GM23338 (cell line): ENCODE data around the gene MRPL44. TPM values are rescaled to one million over a fixed set of nuclear protein-coding genes. Genes with fewer than 3 reads are reported as not detected.

Source experiments
- ATAC-seq: fragments of 200-7000 bp; cut with Tn5 transposase; 3 replicates; pipeline ENCODE4 v1.9.1; 2020
- DNase-seq: peaks from one replicate; pipeline ENCODE4 v3.0.0-alpha.2; 2015; ENCODE audit warnings: low spot score
- H2AFZ ChIP-seq: fragments of 200-600 bp; sonication (generic); 2 replicates; pipeline ENCODE4 v1.8.0; 2016; ENCODE audit warnings: antibody characterized with exemption, mild to moderate bottlenecking, moderate library complexity
- H3F3A ChIP-seq: fragments of 200-600 bp; sonication (generic); replicated peaks from 2 replicates; pipeline ENCODE4 v1.8.0; 2017; ENCODE audit warnings: antibody characterized with exemption, mixed run types, low read depth
- H3K27ac ChIP-seq: fragments of 200-600 bp; sonication (generic); 2 replicates; pipeline ENCODE4 v1.6.1; 2016; ENCODE audit warnings: low read depth
- H3K27me3 ChIP-seq: fragments of 200-600 bp; sonication (generic); 2 replicates; pipeline ENCODE4 v1.8.0; 2016; ENCODE audit warnings: mild to moderate bottlenecking, mixed run types, moderate library complexity; ENCODE audit not compliant: insufficient read depth
- H3K36me3 ChIP-seq: fragments of 200-600 bp; sonication (generic); 2 replicates; pipeline ENCODE4 v1.8.0; 2016; ENCODE audit warnings: mild to moderate bottlenecking; ENCODE audit not compliant: insufficient read depth
- H3K4me1 ChIP-seq: fragments of 200-600 bp; sonication (generic); 2 replicates; pipeline ENCODE4 v1.8.0; 2016; ENCODE audit warnings: mild to moderate bottlenecking, moderate library complexity; ENCODE audit not compliant: insufficient read depth
- H3K4me2 ChIP-seq: fragments of 200-600 bp; sonication (generic); 2 replicates; pipeline ENCODE4 v1.7.1; 2017; ENCODE audit warnings: mixed run types
- H3K4me3 ChIP-seq: fragments of 200-600 bp; sonication (generic); 2 replicates; pipeline ENCODE4 v1.6.1; 2016; ENCODE audit warnings: mixed run types
- H3K79me2 ChIP-seq: fragments of 200-600 bp; sonication (generic); replicated peaks from 2 replicates; pipeline ENCODE4 v1.8.0; 2017; ENCODE audit warnings: mild to moderate bottlenecking; ENCODE audit not compliant: insufficient read depth
- H3K9me2 ChIP-seq: fragments of 200-600 bp; sonication (generic); 2 replicates; pipeline ENCODE4 v1.8.0; 2017; ENCODE audit not compliant: insufficient read depth
- H4K20me1 ChIP-seq: fragments of 200-600 bp; sonication (generic); replicated peaks from 2 replicates; pipeline ENCODE4 v1.8.0; 2017; ENCODE audit warnings: mild to moderate bottlenecking; ENCODE audit not compliant: insufficient read depth
- H3K27ac Mint-ChIP-seq: 2 replicates; pipeline ENCODE4 v1.8.0; 2020; ENCODE audit warnings: inconsistent platforms, mild to moderate bottlenecking, moderate library complexity, mixed read lengths
- H3K27me3 Mint-ChIP-seq: 3 replicates; pipeline ENCODE4 v1.8.0; 2022; ENCODE audit warnings: low read depth, mild to moderate bottlenecking, moderate library complexity, mixed read lengths, inconsistent platforms; ENCODE audit not compliant: insufficient read depth, poor library complexity
- H3K36me3 Mint-ChIP-seq: 3 replicates; pipeline ENCODE4 v1.8.0; 2021; ENCODE audit warnings: low read depth, mild to moderate bottlenecking, inconsistent platforms, moderate library complexity, mixed read lengths
- H3K4me1 Mint-ChIP-seq: 3 replicates; pipeline ENCODE4 v1.8.0; 2020; ENCODE audit warnings: mild to moderate bottlenecking, inconsistent platforms, mixed read lengths
- H3K4me3 Mint-ChIP-seq: 3 replicates; pipeline ENCODE4 v1.8.0; 2021; ENCODE audit warnings: moderate library complexity, mild to moderate bottlenecking, inconsistent platforms, mixed read lengths
- H3K9me3 Mint-ChIP-seq: 3 replicates; pipeline ENCODE4 v1.8.0; 2020; ENCODE audit warnings: moderate library complexity, mild to moderate bottlenecking, inconsistent platforms, mixed read lengths
- ETS1 ChIP-seq: IDR thresholded peaks from 2 replicates; pipeline ENCODE4 v1.6.1; 2016; ENCODE audit warnings: antibody characterized with exemption
- EZH2 ChIP-seq: fragments of 200-600 bp; sonication (generic); IDR thresholded peaks from one replicate; pipeline ENCODE4 v1.8.0; 2017; ENCODE audit warnings: antibody characterized with exemption, mild to moderate bottlenecking, low read depth; ENCODE audit not compliant: unreplicated experiment
- EZH2phosphoT487 ChIP-seq: fragments of 200-600 bp; sonication (generic); IDR thresholded peaks from one replicate; pipeline ENCODE4 v1.8.1; 2018; ENCODE audit warnings: antibody characterized with exemption; ENCODE audit not compliant: unreplicated experiment
- JUNB ChIP-seq: IDR thresholded peaks from one replicate; pipeline ENCODE4 v1.6.1; 2016; ENCODE audit warnings: antibody characterized with exemption; ENCODE audit not compliant: unreplicated experiment
- NANOG ChIP-seq: IDR thresholded peaks from 2 replicates; pipeline ENCODE4 v1.6.1; 2016; ENCODE audit warnings: antibody characterized with exemption, borderline replicate concordance
- STAT1 ChIP-seq: IDR thresholded peaks from one replicate; pipeline ENCODE4 v1.6.1; 2016; ENCODE audit warnings: antibody characterized with exemption; ENCODE audit not compliant: unreplicated experiment
- ZNF114 ChIP-seq: fragments of 250-450 bp; sonication (Bioruptor Pico); IDR thresholded peaks from 2 replicates; pipeline ENCODE4 v1.5.0; 2020; ENCODE audit warnings: mild to moderate bottlenecking, moderate library complexity
- ZNF331 ChIP-seq: fragments of 250-450 bp; sonication (Bioruptor Pico); IDR thresholded peaks from 2 replicates; pipeline ENCODE4 v1.5.0; 2020; ENCODE audit warnings: low read depth, mild to moderate bottlenecking, moderate library complexity
- polyA plus RNA-seq: library from polyadenylated mRNA; unstranded; fragments of >200 nt; fragmentation: Nextera tagmentation; extraction: Ambion mirVana; gene quantifications from 2 replicates; pipeline ENCODE4 v1.2.1, GENCODE V29; 2016
- total RNA-seq: library from RNA; depleted of rRNA; stranded (reverse); fragments of >200 nt; shearing (Covaris generic); gene quantifications from 2 replicates; pipeline ENCODE4 v1.2.3, GENCODE V29; 2014
- TF ChIP-seq, protein P1 (sequence below), 2 experiments: fragments of 200-600 bp in 1 of 2; sonication (generic) in 1 of 2; conservative IDR thresholded peaks; 2 replicates each; pipeline versions ENCODE4 v1.5.1 to v1.6.1; 2016 to 2017; ENCODE audit warnings: antibody characterized with exemption in 2 of 2, low read depth in 2 of 2, mild to moderate bottlenecking in 2 of 2, moderate library complexity in 1 of 2
- TF ChIP-seq, protein P2 (sequence below): fragments of 250-450 bp; sonication (Bioruptor Pico); IDR thresholded peaks from 2 replicates; pipeline ENCODE4 v1.5.0; 2020; ENCODE audit warnings: mild to moderate bottlenecking, moderate library complexity

Gene MRPL44
- total and polyA plus RNA-seq, 2 experiments from 2014 or later = 38.4 to 55.8 TPM

- no peak overlapping the region for H3K4me2 ChIP-seq
- Mint-ChIP-seq H3K36me3 (no peaks in the 10 kb centered on the region; the same call in 2 of the 3 replicates), H3K27ac (peak overlapping the region; percentile 30; the same call in 1 of the 2 replicates), H3K9me3 (no peaks in the 10 kb centered on the region), H3K4me3 (no peak overlapping the region), H3K4me1 (peaks cover 10% of the 10 kb centered on the region), H3K27me3 (peaks cover 2% of the 10 kb centered on the region)
- peak; percentile 39 for DNase-seq
- H3K27me3 ChIP-seq = no peaks in the 10 kb centered on the region
- peak; percentile 81 for ATAC-seq
- H3K79me2 ChIP-seq = no peaks in the 10 kb centered on the region
- no peak for TF ChIP-seq EZH2phosphoT487
- TF ChIP-seq, protein P1, sequence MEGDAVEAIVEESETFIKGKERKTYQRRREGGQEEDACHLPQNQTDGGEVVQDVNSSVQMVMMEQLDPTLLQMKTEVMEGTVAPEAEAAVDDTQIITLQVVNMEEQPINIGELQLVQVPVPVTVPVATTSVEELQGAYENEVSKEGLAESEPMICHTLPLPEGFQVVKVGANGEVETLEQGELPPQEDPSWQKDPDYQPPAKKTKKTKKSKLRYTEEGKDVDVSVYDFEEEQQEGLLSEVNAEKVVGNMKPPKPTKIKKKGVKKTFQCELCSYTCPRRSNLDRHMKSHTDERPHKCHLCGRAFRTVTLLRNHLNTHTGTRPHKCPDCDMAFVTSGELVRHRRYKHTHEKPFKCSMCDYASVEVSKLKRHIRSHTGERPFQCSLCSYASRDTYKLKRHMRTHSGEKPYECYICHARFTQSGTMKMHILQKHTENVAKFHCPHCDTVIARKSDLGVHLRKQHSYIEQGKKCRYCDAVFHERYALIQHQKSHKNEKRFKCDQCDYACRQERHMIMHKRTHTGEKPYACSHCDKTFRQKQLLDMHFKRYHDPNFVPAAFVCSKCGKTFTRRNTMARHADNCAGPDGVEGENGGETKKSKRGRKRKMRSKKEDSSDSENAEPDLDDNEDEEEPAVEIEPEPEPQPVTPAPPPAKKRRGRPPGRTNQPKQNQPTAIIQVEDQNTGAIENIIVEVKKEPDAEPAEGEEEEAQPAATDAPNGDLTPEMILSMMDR (conservative IDR thresholded peaks at IDR 0.05; ENCODE audit: low read depth in 2 of 2) = no peak
- TF ChIP-seq JUNB = no peak
- no peak for TF ChIP-seq ZNF114 (CRISPR knock-in tag)
- H3K4me1 ChIP-seq = 0 out of 2 replicates have a peak, but pooled peaks cover 3% of the 10 kb centered on the region
- H3F3A ChIP-seq = no peaks in the 10 kb centered on the region
- no peaks in the 10 kb centered on the region for H3K36me3 ChIP-seq
- no peak overlapping the region for H3K4me3 ChIP-seq
- H3K27ac ChIP-seq = no peak overlapping the region
- no peak overlapping the region for H2AFZ ChIP-seq
- H3K9me2 ChIP-seq = no peaks in the 10 kb centered on the region
- H4K20me1 ChIP-seq = no peaks in the 10 kb centered on the region
These were observed 32.6 kb downstream of the MRPL44 start for GRCh38 chr2:223989856-223990232.

- peaks cover 10% of the 10 kb centered on the region for H3K4me1 Mint-ChIP-seq
- H3K4me1 ChIP-seq = 0 out of 2 replicates have a peak, but pooled peaks cover 3% of the 10 kb centered on the region
- no peak overlapping the region for H2AFZ ChIP-seq
- no peak overlapping the region for H3K4me3 ChIP-seq
- no peak for DNase-seq
- no peaks in the 10 kb centered on the region for H3K79me2 ChIP-seq
- no peak overlapping the region for H3K27ac Mint-ChIP-seq
- no peaks in the 10 kb centered on the region for H3K9me3 Mint-ChIP-seq
- peaks cover 2% of the 10 kb centered on the region for H3K27me3 Mint-ChIP-seq
- H3K4me3 Mint-ChIP-seq = no peak overlapping the region
- H3K27me3 ChIP-seq = no peaks in the 10 kb centered on the region
- H3K27ac ChIP-seq = no peak overlapping the region
- no peaks in the 10 kb centered on the region for H3K36me3 ChIP-seq
- ATAC-seq = no peak
- no peaks in the 10 kb centered on the region for H4K20me1 ChIP-seq
- no peak overlapping the region for H3K4me2 ChIP-seq
- no peaks in the 10 kb centered on the region; the same call in 2 of the 3 replicates for H3K36me3 Mint-ChIP-seq
- no peaks in the 10 kb centered on the region for H3K9me2 ChIP-seq
- H3F3A ChIP-seq = no peaks in the 10 kb centered on the region
- TF ChIP-seq ETS1 (no peak), STAT1 (no peak), ZNF331 (no peak), NANOG (no peak), JUNB (no peak), EZH2phosphoT487 (no peak), EZH2 (no peak), ZNF114 (CRISPR knock-in tag) (no peak)
- TF ChIP-seq, protein P2, sequence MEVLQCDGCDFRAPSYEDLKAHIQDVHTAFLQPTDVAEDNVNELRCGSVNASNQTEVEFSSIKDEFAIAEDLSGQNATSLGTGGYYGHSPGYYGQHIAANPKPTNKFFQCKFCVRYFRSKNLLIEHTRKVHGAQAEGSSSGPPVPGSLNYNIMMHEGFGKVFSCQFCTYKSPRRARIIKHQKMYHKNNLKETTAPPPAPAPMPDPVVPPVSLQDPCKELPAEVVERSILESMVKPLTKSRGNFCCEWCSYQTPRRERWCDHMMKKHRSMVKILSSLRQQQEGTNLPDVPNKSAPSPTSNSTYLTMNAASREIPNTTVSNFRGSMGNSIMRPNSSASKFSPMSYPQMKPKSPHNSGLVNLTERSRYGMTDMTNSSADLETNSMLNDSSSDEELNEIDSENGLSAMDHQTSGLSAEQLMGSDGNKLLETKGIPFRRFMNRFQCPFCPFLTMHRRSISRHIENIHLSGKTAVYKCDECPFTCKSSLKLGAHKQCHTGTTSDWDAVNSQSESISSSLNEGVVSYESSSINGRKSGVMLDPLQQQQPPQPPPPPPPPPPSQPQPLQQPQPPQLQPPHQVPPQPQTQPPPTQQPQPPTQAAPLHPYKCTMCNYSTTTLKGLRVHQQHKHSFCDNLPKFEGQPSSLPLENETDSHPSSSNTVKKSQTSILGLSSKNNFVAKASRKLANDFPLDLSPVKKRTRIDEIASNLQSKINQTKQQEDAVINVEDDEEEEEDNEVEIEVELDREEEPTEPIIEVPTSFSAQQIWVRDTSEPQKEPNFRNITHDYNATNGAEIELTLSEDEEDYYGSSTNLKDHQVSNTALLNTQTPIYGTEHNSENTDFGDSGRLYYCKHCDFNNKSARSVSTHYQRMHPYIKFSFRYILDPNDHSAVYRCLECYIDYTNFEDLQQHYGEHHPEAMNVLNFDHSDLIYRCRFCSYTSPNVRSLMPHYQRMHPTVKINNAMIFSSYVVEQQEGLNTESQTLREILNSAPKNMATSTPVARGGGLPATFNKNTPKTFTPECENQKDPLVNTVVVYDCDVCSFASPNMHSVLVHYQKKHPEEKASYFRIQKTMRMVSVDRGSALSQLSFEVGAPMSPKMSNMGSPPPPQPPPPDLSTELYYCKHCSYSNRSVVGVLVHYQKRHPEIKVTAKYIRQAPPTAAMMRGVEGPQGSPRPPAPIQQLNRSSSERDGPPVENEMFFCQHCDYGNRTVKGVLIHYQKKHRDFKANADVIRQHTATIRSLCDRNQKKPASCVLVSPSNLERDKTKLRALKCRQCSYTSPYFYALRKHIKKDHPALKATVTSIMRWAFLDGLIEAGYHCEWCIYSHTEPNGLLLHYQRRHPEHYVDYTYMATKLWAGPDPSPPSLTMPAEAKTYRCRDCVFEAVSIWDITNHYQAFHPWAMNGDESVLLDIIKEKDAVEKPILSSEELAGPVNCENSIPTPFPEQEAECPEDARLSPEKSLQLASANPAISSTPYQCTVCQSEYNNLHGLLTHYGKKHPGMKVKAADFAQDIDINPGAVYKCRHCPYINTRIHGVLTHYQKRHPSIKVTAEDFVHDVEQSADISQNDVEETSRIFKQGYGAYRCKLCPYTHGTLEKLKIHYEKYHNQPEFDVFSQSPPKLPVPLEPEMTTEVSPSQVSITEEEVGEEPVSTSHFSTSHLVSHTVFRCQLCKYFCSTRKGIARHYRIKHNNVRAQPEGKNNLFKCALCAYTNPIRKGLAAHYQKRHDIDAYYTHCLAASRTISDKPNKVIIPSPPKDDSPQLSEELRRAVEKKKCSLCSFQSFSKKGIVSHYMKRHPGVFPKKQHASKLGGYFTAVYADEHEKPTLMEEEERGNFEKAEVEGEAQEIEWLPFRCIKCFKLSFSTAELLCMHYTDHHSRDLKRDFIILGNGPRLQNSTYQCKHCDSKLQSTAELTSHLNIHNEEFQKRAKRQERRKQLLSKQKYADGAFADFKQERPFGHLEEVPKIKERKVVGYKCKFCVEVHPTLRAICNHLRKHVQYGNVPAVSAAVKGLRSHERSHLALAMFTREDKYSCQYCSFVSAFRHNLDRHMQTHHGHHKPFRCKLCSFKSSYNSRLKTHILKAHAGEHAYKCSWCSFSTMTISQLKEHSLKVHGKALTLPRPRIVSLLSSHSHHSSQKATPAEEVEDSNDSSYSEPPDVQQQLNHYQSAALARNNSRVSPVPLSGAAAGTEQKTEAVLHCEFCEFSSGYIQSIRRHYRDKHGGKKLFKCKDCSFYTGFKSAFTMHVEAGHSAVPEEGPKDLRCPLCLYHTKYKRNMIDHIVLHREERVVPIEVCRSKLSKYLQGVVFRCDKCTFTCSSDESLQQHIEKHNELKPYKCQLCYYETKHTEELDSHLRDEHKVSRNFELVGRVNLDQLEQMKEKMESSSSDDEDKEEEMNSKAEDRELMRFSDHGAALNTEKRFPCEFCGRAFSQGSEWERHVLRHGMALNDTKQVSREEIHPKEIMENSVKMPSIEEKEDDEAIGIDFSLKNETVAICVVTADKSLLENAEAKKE (CRISPR knock-in tag) = no peak
- TF ChIP-seq, protein P1 (conservative IDR thresholded peaks at IDR 0.05; ENCODE audit: low read depth in 2 of 2) = no peak
These were observed 34.3 kb downstream of the MRPL44 start for GRCh38 chr2:223991611-223992010.
